Measurements from ENCODE around the gene OTUD3. TPM values are rescaled to one million over a fixed set of nuclear protein-coding genes. Genes with fewer than 3 reads are reported as not detected.
"Not testable (repeated sequence)": the region's sequence is repeated elsewhere in the genome, so short reads cannot be mapped to it uniquely, and the experiment has no call there.

The OTUD3 gene
- total and polyA plus RNA-seq, 2 of the 4 experiments (the other 2 are of a cell fraction), result 2.9 to 3.1 TPM

GRCh38 chr1:19847334-19847733 is 34.9 kb upstream of the OTUD3 start:
- H2BK5ac ChIP-seq (ENCODE audit: low read depth, low read length, poor library complexity, severe bottlenecking); H3K56ac ChIP-seq (ENCODE audit: extremely low read depth, insufficient read depth, low read length); H3K9me3 ChIP-seq (ENCODE audit: control insufficient read depth, insufficient read depth, low read length); BruUV-seq (replicated peaks); H2BK15ac ChIP-seq (ENCODE audit: low read depth, low read length); H3K4ac ChIP-seq (ENCODE audit: low read depth, low read length); ATAC-seq (ENCODE audit: low read depth); H3K23ac ChIP-seq (ENCODE audit: low read depth, low read length); H3K9me1 ChIP-seq (ENCODE audit: insufficient read depth, low read length); H3K18ac ChIP-seq (ENCODE audit: low read depth, low read length); H2AFZ ChIP-seq (replicated peaks; ENCODE audit: low read length, poor library complexity); CTCF ChIA-PET; H3K4me2 ChIP-seq (ENCODE audit: low read depth, low read length); H2BK20ac ChIP-seq (ENCODE audit: low read depth, low read length); H4K5ac ChIP-seq (ENCODE audit: low read depth, low read length); H2AK9ac ChIP-seq (replicated peaks; ENCODE audit: low read depth, low read length, poor library complexity); DNase-seq; intact Hi-C loops (cut with micrococcal nuclease); H4K20me1 ChIP-seq (ENCODE audit: insufficient read depth, low read length); H3K14ac ChIP-seq (replicated peaks; ENCODE audit: low read depth, low read length); H3K79me1 ChIP-seq (ENCODE audit: low read depth in 1 of 2, low read length in 2 of 2); in situ Hi-C loops (cut with MboI; ENCODE audit: low sequenced_read_pairs); H3K27ac ChIP-seq (ENCODE audit: insufficient read depth, low read length); H3K9ac ChIP-seq (ENCODE audit: low read depth, low read length); H2AK5ac ChIP-seq (ENCODE audit: low read depth, low read length); H3K36me3 ChIP-seq (ENCODE audit: control insufficient read depth, insufficient read depth, low read length); dilution Hi-C loops (cut with HindIII; ENCODE audit: low sequenced_read_pairs, unreplicated experiment); POLR2A ChIA-PET (ENCODE audit: unreplicated experiment); H4K8ac ChIP-seq (ENCODE audit: low read depth in 2 of 2, low read length in 2 of 2); H3K4me3 ChIP-seq (ENCODE audit: insufficient read depth, low read depth, low read length); H4K91ac ChIP-seq (ENCODE audit: insufficient read depth, low read depth, low read length); H2BK120ac ChIP-seq (ENCODE audit: low read depth, low read length); H3K4me1 ChIP-seq (ENCODE audit: control insufficient read depth, insufficient read depth, low read length): not testable (repeated sequence)
- 0 out of 2 replicates have a peak, but pooled peaks have one; percentile 32 for TF ChIP-seq CEBPB (IDR thresholded peaks at IDR 0.05; ENCODE audit: low read depth, low read length)
- peaks cover 14% of the 10 kb centered on the region for H3K27me3 ChIP-seq (ENCODE audit: control insufficient read depth, insufficient read depth, low read length)
- WGBS, 2 experiments (ENCODE audit: extremely low coverage in 2 of 2, insufficient read length in 1 of 2), result no CpG with 5 or more reads among the region's 9 CpGs

- H4K8ac ChIP-seq (ENCODE audit: low read depth in 2 of 2, low read length in 2 of 2); H3K4me3 ChIP-seq (ENCODE audit: insufficient read depth, low read depth, low read length); H2BK5ac ChIP-seq (ENCODE audit: low read depth, low read length, poor library complexity, severe bottlenecking); POLR2A ChIA-PET (ENCODE audit: unreplicated experiment); H3K9me1 ChIP-seq (ENCODE audit: insufficient read depth, low read length); H3K56ac ChIP-seq (ENCODE audit: extremely low read depth, insufficient read depth, low read length); H3K9me3 ChIP-seq (ENCODE audit: control insufficient read depth, insufficient read depth, low read length); H3K4ac ChIP-seq (ENCODE audit: low read depth, low read length); H2BK120ac ChIP-seq (ENCODE audit: low read depth, low read length); H3K4me2 ChIP-seq (ENCODE audit: low read depth, low read length); H2BK20ac ChIP-seq (ENCODE audit: low read depth, low read length); H2BK15ac ChIP-seq (ENCODE audit: low read depth, low read length); in situ Hi-C loops (cut with MboI; ENCODE audit: low sequenced_read_pairs); intact Hi-C loops (cut with micrococcal nuclease); H2AK9ac ChIP-seq (replicated peaks; ENCODE audit: low read depth, low read length, poor library complexity); H3K23ac ChIP-seq (ENCODE audit: low read depth, low read length); H4K20me1 ChIP-seq (ENCODE audit: insufficient read depth, low read length); dilution Hi-C loops (cut with HindIII; ENCODE audit: low sequenced_read_pairs, unreplicated experiment); DNase-seq; H3K14ac ChIP-seq (replicated peaks; ENCODE audit: low read depth, low read length); H3K18ac ChIP-seq (ENCODE audit: low read depth, low read length); H4K91ac ChIP-seq (ENCODE audit: insufficient read depth, low read depth, low read length); H2AFZ ChIP-seq (replicated peaks; ENCODE audit: low read length, poor library complexity); H2AK5ac ChIP-seq (ENCODE audit: low read depth, low read length); H3K36me3 ChIP-seq (ENCODE audit: control insufficient read depth, insufficient read depth, low read length); ATAC-seq (ENCODE audit: low read depth); H3K9ac ChIP-seq (ENCODE audit: low read depth, low read length); BruUV-seq (replicated peaks); H3K79me1 ChIP-seq (ENCODE audit: low read depth in 1 of 2, low read length in 2 of 2); H3K4me1 ChIP-seq (ENCODE audit: control insufficient read depth, insufficient read depth, low read length); H3K27ac ChIP-seq (ENCODE audit: insufficient read depth, low read length); H4K5ac ChIP-seq (ENCODE audit: low read depth, low read length): not testable (repeated sequence)
- no CpG with 5 or more reads among the region's 3 CpGs for WGBS, 2 experiments (ENCODE audit: extremely low coverage in 2 of 2, insufficient read length in 1 of 2)
- CTCF ChIA-PET, result interaction anchor here (0.6 to 1.5 kb wide), 2 partner anchors 9 to 12 kb away, joined by 3 read pairs; no protein-coding TSS in a partner anchor
- peaks cover 14% of the 10 kb centered on the region for H3K27me3 ChIP-seq (ENCODE audit: control insufficient read depth, insufficient read depth, low read length)
Observed at GRCh38 chr1:19849307-19849706, 32.9 kb upstream of the OTUD3 start.

All from IMR-90 (cell line).